Breast epithelium (tissue), 3 donors: Measurements from ENCODE around the gene NOL6.

ENCODE experiments used
- CTCF ChIP-seq, 3 donors: fragments of 450-650 bp; IDR thresholded peaks; one replicate each; pipeline ENCODE4 v1.5.1; 2016 to 2017; ENCODE audit warnings: antibody characterized with exemption in 3 of 3, mild to moderate bottlenecking in 3 of 3, moderate library complexity in 3 of 3
- POLR2A ChIP-seq: fragments of 450-650 bp; IDR thresholded peaks from one replicate; pipeline ENCODE4 v1.6.1; 2016; ENCODE audit warnings: antibody characterized with exemption, mild to moderate bottlenecking, moderate library complexity
- POLR2AphosphoS5 ChIP-seq, 3 donors: sonication (generic); formaldehyde crosslinking; IDR thresholded peaks; one replicate each; pipeline ENCODE4 v1.6.1; 2017; ENCODE audit warnings: antibody characterized with exemption in 3 of 3

GRCh38 chr9:33465596-33466564, 7.8 kb downstream of the NOL6 start:
- no peak for TF ChIP-seq POLR2AphosphoS5 (IDR thresholded peaks at IDR 0.05)
- no peak for TF ChIP-seq CTCF (IDR thresholded peaks at IDR 0.05)
- TF ChIP-seq POLR2A, result no peak
